ENCODE results near the gene MRGPRF. TPM values are rescaled to one million over a fixed set of nuclear protein-coding genes. Genes with fewer than 3 reads are reported as not detected.

Gene MRGPRF
- total RNA-seq, 1 donor from 2014 or later, result 8.8 TPM

DNA sequence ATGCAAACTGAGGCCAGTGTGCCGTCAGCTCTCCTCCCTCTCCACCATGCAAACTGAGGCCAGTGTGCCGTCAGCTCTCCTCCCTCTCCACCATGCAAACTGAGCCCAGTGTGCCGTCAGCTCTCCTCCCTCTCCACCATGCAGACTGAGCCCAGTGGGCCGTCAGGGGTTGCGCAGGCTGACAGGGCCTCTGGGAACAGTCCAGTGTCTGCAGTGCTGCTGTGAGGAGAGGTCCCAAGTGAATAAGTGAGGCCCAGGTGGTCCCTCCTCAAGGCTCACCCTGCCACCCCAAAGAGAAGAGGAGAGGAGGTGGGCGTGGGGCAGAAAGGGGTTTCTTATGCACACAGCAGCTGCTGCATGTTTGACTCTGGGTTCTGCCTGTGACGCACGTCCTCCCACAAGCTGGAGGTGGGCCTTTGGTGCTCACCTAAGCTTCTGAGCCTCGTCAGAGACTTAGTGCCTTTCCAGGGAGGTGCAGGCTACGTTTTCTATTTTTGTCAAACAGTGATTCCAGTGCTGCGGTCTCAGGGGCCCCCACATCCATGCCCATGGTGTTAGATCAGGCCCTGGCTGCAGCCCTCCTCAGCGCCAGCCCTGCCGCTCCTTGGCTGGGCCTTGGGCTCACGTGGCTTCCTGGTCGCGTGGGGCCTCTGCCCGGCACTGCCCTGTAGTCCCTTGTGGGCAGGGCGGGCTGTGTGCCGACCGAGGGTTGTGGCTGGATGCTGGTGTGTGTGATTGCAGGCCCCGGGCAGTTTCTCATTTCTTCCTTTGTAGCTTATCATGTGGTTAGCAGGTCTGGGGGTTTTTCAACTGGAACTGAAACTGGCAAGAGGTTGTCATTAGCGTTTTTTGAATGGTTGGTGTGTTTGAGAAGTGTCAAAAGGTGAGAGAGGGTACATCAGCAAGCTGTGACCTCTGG is 42.8 kb upstream of the MRGPRF start:
- TF ChIP-seq, protein P1, sequence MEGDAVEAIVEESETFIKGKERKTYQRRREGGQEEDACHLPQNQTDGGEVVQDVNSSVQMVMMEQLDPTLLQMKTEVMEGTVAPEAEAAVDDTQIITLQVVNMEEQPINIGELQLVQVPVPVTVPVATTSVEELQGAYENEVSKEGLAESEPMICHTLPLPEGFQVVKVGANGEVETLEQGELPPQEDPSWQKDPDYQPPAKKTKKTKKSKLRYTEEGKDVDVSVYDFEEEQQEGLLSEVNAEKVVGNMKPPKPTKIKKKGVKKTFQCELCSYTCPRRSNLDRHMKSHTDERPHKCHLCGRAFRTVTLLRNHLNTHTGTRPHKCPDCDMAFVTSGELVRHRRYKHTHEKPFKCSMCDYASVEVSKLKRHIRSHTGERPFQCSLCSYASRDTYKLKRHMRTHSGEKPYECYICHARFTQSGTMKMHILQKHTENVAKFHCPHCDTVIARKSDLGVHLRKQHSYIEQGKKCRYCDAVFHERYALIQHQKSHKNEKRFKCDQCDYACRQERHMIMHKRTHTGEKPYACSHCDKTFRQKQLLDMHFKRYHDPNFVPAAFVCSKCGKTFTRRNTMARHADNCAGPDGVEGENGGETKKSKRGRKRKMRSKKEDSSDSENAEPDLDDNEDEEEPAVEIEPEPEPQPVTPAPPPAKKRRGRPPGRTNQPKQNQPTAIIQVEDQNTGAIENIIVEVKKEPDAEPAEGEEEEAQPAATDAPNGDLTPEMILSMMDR (IDR thresholded peaks at IDR 0.05), result no peak
- no peak for DNase-seq (ENCODE audit: low spot score)

DNA sequence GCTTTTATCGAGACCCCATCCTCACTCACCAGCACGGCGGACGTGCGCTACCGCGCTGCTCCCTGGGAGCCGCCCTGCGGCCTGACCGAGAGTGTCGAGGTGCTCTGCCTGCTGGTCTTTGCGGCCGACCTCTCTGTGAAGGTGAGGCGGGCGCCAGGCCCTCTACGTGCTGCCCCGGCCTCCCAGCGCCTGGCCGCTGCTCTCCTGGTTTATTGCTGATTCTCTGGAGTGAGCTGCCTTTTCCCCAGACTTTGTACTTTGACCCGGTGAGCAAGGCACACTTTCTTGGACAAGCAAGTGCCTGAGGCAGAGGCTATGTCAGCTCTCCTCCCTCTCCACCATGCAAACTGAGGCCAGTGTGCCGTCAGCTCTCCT is 42.2 kb upstream of the MRGPRF start:
- DNase-seq (ENCODE audit: low spot score), result no peak
- TF ChIP-seq, protein P1 (IDR thresholded peaks at IDR 0.05), result no peak
- Mint-ChIP-seq H3K27ac (ENCODE audit: unreplicated experiment) (no peak overlapping the region), H3K27me3 (ENCODE audit: low read depth) (no peaks in the 10 kb centered on the region), H3K4me1 (ENCODE audit: low read depth) (peaks cover 17% of the 10 kb centered on the region), H3K9me3 (ENCODE audit: low read depth) (no peaks in the 10 kb centered on the region), H3K36me3 (ENCODE audit: low read depth) (no peaks in the 10 kb centered on the region), H3K4me3 (ENCODE audit: unreplicated experiment) (no peak overlapping the region)

More for the DNA sequence above, 42.8 kb upstream of the MRGPRF start:
- no peaks in the 10 kb centered on the region for H3K36me3 Mint-ChIP-seq (ENCODE audit: low read depth)
- H3K4me1 Mint-ChIP-seq (ENCODE audit: low read depth), result peaks cover 14% of the 10 kb centered on the region
- no peak overlapping the region for H3K4me3 Mint-ChIP-seq (ENCODE audit: unreplicated experiment)
- H3K27me3 Mint-ChIP-seq (ENCODE audit: low read depth), result no peaks in the 10 kb centered on the region
- no peak overlapping the region for H3K27ac Mint-ChIP-seq (ENCODE audit: unreplicated experiment)
- no peaks in the 10 kb centered on the region for H3K9me3 Mint-ChIP-seq (ENCODE audit: low read depth)

DNA sequence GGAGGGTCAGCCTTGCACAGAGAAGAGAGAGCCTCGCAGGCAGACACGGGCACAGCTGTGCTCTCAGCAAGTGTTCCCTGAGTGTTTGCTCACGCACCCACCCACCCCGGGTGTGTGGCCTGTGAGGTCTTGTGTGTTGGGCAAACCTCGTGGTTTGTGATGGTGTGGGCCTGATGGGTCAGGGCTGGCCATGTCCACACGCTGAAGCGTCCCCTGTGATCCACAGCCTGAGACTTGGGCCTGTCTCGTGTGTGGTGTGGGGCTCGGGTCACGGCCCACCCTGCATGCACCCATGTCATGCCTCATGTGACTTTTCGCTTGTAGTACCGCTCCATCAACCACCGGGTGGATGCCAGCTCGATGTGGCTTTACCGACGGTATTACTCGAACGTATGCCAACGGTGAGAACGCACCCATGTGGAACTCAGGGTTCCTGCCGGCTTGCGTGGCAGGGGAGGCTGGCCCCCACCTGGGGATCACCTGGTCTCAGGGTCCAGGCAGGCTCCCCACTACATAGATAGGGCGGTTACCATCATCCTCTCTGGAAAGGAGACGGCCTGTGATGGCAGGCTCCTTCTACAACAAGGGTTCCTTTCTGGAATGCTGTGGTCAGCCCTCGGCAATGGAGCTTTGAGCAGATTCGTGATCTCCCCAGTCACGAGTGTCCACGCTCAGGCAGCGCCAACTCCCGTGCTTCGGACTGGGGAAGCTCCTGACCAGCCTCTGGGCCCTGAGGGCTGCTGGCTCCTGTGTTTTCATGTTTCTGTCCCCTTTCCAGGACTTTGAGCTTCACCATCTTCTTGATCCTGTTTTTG is 41.6 kb upstream of the MRGPRF start:
- H3K4me3 Mint-ChIP-seq (ENCODE audit: unreplicated experiment), result no peak overlapping the region
- no peaks in the 10 kb centered on the region for H3K36me3 Mint-ChIP-seq (ENCODE audit: low read depth)
- DNase-seq (ENCODE audit: low spot score), result no peak
- TF ChIP-seq, protein P1 (IDR thresholded peaks at IDR 0.05), result no peak
- H3K27ac Mint-ChIP-seq (ENCODE audit: unreplicated experiment), result no peak overlapping the region
- no peaks in the 10 kb centered on the region for H3K9me3 Mint-ChIP-seq (ENCODE audit: low read depth)
- no peaks in the 10 kb centered on the region for H3K27me3 Mint-ChIP-seq (ENCODE audit: low read depth)
- H3K4me1 Mint-ChIP-seq (ENCODE audit: low read depth), result peaks cover 22% of the 10 kb centered on the region

DNA sequence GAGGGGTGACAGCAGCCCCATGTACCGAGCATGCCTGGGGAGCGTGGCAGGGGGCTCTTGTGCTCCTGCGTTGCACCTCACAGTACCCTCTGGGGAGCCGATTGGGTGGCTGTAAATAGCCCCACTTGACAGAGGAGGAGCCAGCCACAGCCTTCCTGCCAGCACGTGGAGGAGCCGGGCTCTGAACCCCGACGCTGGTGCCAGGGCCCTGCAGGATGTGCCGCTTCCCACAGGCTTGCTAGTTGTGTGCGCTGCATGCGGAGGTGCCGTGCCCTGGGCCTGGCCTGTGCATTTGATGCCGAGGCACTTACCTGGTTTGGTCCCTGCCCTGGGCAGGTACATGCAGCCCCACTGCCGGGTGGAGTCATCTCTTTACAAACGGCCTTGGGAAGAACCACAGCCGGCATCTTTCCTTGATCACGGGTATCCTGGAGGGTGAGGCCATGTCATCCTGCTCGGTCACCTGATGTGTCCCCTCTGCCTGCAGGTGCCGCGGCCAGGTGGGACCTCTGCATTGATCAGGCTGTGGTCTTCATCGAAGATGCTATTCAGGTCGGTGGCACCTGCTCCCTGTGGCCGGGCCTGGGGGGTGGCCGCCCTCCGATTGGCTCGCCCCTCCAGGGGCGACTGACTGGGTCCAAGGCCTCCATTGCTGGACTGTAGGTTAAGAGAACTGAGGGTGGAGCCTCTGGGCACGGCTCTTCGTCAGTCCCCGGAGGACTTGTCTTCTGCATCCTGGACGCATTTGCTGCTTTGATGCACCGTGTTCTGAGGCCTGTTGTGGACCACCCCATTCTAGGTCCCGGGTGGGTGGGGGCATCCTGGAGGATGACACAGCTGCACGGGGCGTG is 40.7 kb upstream of the MRGPRF start:
- Mint-ChIP-seq H3K36me3 (ENCODE audit: low read depth) (no peaks in the 10 kb centered on the region), H3K9me3 (ENCODE audit: low read depth) (no peaks in the 10 kb centered on the region), H3K27ac (ENCODE audit: unreplicated experiment) (no peak overlapping the region), H3K4me1 (ENCODE audit: low read depth) (peaks cover 24% of the 10 kb centered on the region), H3K27me3 (ENCODE audit: low read depth) (no peaks in the 10 kb centered on the region), H3K4me3 (ENCODE audit: unreplicated experiment) (no peak overlapping the region)
- DNase-seq (ENCODE audit: low spot score), result no peak
- TF ChIP-seq, protein P1 (IDR thresholded peaks at IDR 0.05), result no peak

DNA sequence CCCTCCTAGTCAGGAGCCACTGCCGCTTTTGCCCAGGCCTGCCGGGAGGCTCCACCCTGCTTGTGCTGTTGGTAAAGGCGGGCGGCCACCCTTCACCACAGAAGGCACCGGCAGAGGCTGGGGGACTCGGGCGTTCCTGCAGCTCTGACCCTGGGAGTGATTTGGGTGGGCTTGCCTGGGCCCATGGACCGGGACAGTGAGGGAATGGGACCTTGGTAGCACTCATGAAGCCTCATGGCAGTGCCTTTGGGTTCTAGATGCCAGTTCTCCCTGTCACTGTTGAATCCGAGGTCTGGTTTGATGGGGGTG is 40.1 kb upstream of the MRGPRF start:
- DNase-seq (ENCODE audit: low spot score), result no peak
- Mint-ChIP-seq H3K9me3 (ENCODE audit: low read depth) (no peaks in the 10 kb centered on the region), H3K4me3 (ENCODE audit: unreplicated experiment) (no peak overlapping the region), H3K27me3 (ENCODE audit: low read depth) (no peaks in the 10 kb centered on the region), H3K36me3 (ENCODE audit: low read depth) (no peaks in the 10 kb centered on the region), H3K27ac (ENCODE audit: unreplicated experiment) (no peak overlapping the region), H3K4me1 (ENCODE audit: low read depth) (peaks cover 28% of the 10 kb centered on the region)
- TF ChIP-seq, protein P1 (IDR thresholded peaks at IDR 0.05), result no peak

Measured in chondrocyte (in vitro differentiated cells).